MM.1S (cell line): Measurements from ENCODE around the gene BACH2.
"Not testable (repeated sequence)": the region's sequence is repeated elsewhere in the genome, so short reads cannot be mapped to it uniquely, and the experiment has no call there.

Source experiments
- DNase-seq: peaks from one replicate; pipeline ENCODE4 v3.0.0-alpha.2; 2015
- H2AFZ ChIP-seq: fragments of 300-600 bp; sonication (generic); 2 replicates; pipeline ENCODE4 v1.6.0; 2016; ENCODE audit warnings: antibody characterized with exemption, low read length
- H3F3A ChIP-seq: fragments of 300-600 bp; sonication (generic); 2 replicates; pipeline ENCODE4 v1.6.1; 2016; ENCODE audit warnings: mild to moderate bottlenecking, antibody characterized with exemption, low read length, moderate library complexity, mixed read lengths; ENCODE audit not compliant: insufficient read depth
- H3K27ac ChIP-seq: fragments of 300-600 bp; sonication (generic); 2 replicates; pipeline ENCODE4 v1.5.1; 2016; ENCODE audit warnings: mild to moderate bottlenecking, low read length
- H3K27me3 ChIP-seq: fragments of 300-600 bp; sonication (generic); replicated peaks from 2 replicates; pipeline ENCODE4 v1.6.0; 2016; ENCODE audit warnings: low read length; ENCODE audit not compliant: insufficient read depth
- H3K36me3 ChIP-seq: fragments of 300-600 bp; sonication (generic); replicated peaks from 2 replicates; pipeline ENCODE4 v1.6.1; 2016; ENCODE audit warnings: mild to moderate bottlenecking, low read length, mixed read lengths; ENCODE audit not compliant: insufficient read depth
- H3K4me1 ChIP-seq: fragments of 300-600 bp; sonication (generic); 2 replicates; pipeline ENCODE4 v1.6.1; 2016; ENCODE audit warnings: low read length, mixed read lengths
- H3K4me2 ChIP-seq: fragments of 300-600 bp; sonication (generic); 2 replicates; pipeline ENCODE4 v1.6.0; 2016; ENCODE audit warnings: low read depth, low read length
- H3K4me3 ChIP-seq: fragments of 300-600 bp; sonication (generic); 2 replicates; pipeline ENCODE4 v1.5.1; 2016; ENCODE audit warnings: low read length, mixed read lengths
- H3K79me2 ChIP-seq: fragments of 300-600 bp; sonication (generic); 2 replicates; pipeline ENCODE4 v1.6.1; 2016; ENCODE audit warnings: mixed run types, low read length, mixed read lengths
- H3K9ac ChIP-seq: fragments of 300-600 bp; sonication (generic); 2 replicates; pipeline ENCODE4 v1.6.1; 2016; ENCODE audit warnings: low read length, mixed read lengths
- H3K9me2 ChIP-seq: fragments of 300-600 bp; sonication (generic); replicated peaks from 2 replicates; pipeline ENCODE4 v1.6.1; 2016; ENCODE audit warnings: mild to moderate bottlenecking, low read length, mixed read lengths; ENCODE audit not compliant: insufficient read depth
- H3K9me3 ChIP-seq: fragments of 300-600 bp; sonication (generic); replicated peaks from 2 replicates; pipeline ENCODE4 v1.6.1; 2016; ENCODE audit warnings: mild to moderate bottlenecking, low read length, mixed read lengths; ENCODE audit not compliant: insufficient read depth
- H4K20me1 ChIP-seq: fragments of 300-600 bp; sonication (generic); 2 replicates; pipeline ENCODE4 v1.6.1; 2016; ENCODE audit warnings: mild to moderate bottlenecking, low read length, moderate library complexity, mixed read lengths; ENCODE audit not compliant: insufficient read depth
- CTCF ChIP-seq: fragments of 300-600 bp; sonication (generic); IDR thresholded peaks from 2 replicates; pipeline ENCODE4 v1.5.1; 2016; ENCODE audit warnings: antibody characterized with exemption, low read length, mixed read lengths
- EZH2 ChIP-seq: fragments of 300-600 bp; sonication (generic); optimal IDR thresholded peaks from 2 replicates; pipeline ENCODE3; 2017; ENCODE audit warnings: low read depth, mild to moderate bottlenecking, antibody characterized with exemption, low read length, mixed read lengths
- EZH2phosphoT487 ChIP-seq: fragments of 300-600 bp; sonication (generic); IDR thresholded peaks from 2 replicates; pipeline ENCODE4 v1.6.1; 2018; ENCODE audit warnings: antibody characterized with exemption, low read length

The BACH2 gene

DNA sequence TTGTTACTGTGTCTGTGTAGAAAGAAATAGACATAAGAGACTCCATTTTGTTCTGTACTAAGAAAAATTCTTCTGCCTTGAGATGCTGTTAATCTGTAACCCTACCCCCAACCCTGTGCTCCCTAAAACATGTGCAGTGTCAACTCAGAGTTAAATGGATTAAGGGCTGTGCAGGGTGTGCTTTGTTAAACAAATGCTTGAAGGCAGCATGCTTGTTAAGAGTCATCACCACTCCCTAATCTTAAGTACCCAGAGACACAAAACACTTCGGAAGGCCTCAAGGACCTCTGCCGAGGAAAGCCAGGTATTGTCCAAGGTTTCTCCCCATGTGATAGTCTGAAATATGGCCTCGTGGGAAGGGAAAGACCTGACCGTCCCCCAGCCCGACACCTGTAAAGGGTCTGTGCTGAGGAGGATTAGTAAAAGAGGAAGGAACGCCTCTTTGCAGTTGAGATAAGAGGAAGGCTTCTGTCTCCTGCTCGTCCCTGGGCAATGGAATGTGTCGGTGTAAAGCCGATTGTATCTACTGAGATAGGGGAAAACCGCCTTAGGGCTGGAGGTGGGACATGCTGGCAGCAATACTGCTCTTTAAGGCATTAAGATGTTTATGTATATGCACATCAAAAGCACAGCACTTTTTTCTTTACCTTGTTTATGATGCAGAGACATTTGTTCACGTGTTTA, 405.7 kb downstream of the BACH2 start:
- H3K27ac ChIP-seq, H3K79me2 ChIP-seq, H2AFZ ChIP-seq, H3K4me1 ChIP-seq, H3K9ac ChIP-seq, H3K4me3 ChIP-seq, H3K36me3 ChIP-seq, H3K27me3 ChIP-seq, DNase-seq, H3K9me2 ChIP-seq, H3K9me3 ChIP-seq, H3K4me2 ChIP-seq, H4K20me1 ChIP-seq, H3F3A ChIP-seq: not testable (repeated sequence)

DNA sequence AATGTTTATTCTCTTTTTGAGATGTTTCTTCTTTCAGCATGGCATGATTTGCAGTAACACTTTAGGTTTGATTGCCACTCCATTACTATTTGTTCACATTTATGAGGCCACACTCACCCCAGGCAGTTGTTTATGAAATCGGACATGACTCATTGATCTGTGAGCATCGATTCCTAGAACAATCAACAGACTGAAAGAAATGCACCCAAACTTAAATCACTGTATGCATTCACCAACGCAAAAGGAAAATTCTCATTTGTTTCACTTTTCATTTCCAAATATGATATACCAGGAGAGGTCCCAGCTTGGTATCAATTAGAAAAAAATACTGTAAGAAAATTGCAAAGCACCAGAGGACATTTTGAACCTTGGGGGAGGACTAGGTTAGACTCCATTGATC, 407.8 kb downstream of the BACH2 start:
- Histone ChIP-seq H3K27me3 (no peaks in the 10 kb centered on the region), H4K20me1 (no peaks in the 10 kb centered on the region), H3K4me3 (no peak overlapping the region), H3K9me3 (no peaks in the 10 kb centered on the region), H3K79me2 (no peaks in the 10 kb centered on the region), H3F3A (no peaks in the 10 kb centered on the region), H3K4me1 (no peaks in the 10 kb centered on the region), H3K9ac (no peak overlapping the region), H3K9me2 (no peaks in the 10 kb centered on the region), H3K36me3 (no peaks in the 10 kb centered on the region), H3K27ac (no peak overlapping the region), H2AFZ (no peak overlapping the region), H3K4me2 (no peak overlapping the region)
- TF ChIP-seq EZH2 (no peak), CTCF (no peak), EZH2phosphoT487 (no peak)
- no peak for DNase-seq

DNA sequence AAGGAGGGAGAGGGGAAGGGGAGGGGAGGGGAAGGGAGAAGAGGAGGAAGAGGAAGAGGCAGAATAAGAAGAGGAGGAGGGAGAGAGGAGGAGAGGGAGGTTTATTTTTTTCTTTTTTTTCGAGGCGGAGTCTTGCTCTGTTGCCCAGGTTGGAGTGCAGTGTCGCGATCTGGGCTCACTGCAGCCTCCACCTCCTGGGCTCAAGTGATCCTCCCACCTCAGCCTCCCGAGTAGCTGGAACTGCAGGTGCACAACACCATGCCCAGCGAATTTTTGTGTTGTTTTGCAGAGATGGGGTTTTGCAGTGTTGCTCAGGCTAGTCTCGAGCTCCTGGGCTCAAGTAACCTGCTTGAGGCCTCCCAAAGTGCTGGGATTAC, 408.5 kb downstream of the BACH2 start:
- Histone ChIP-seq H2AFZ (no peak overlapping the region), H3K9me3 (no peaks in the 10 kb centered on the region), H4K20me1 (no peaks in the 10 kb centered on the region), H3K9me2 (no peaks in the 10 kb centered on the region), H3K79me2 (no peaks in the 10 kb centered on the region), H3K27ac (no peak overlapping the region), H3K36me3 (no peaks in the 10 kb centered on the region), H3K27me3 (no peaks in the 10 kb centered on the region), H3K4me3 (no peak overlapping the region), H3K9ac (no peak overlapping the region), H3K4me1 (no peaks in the 10 kb centered on the region), H3K4me2 (no peak overlapping the region), H3F3A (no peaks in the 10 kb centered on the region)
- no peak for DNase-seq
- TF ChIP-seq CTCF (no peak), EZH2phosphoT487 (no peak), EZH2 (no peak)

DNA sequence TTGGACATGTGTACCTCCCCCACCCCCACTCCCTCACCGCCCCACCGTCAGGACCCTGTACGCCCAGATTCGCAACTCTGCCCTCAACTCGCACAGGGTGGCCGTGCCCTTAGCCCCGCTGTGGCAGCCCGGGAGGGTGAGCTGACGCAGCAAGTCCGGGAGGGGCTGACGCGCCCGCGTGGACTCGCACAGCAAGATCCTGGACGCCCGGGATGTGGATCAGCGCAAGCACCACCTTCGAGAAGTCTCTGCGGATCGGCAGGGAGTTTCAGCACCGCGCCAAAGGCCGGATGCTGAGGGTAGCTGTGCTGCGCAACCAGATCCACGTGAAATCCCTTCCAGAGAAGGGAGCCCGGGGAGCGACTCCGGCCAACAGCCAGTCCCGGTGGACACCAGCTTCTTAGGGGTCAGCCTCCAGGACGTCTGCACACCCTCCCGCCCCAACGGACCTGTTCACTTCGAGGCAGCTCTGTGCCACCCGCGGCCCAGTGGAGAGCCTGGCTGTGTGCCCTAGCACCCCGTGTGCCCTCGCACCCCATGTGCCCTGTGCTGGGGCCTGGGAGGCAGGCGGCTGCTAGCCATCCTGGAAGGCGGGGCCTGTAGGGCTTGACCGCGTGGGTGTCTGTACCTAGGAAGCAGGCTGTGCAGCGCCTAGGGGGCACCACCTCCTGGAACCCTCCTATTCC, 409.0 kb downstream of the BACH2 start:
- H3K27ac ChIP-seq = no peak overlapping the region
- no peak overlapping the region for H3K4me3 ChIP-seq
- H3K36me3 ChIP-seq = no peaks in the 10 kb centered on the region
- H3K79me2 ChIP-seq = no peaks in the 10 kb centered on the region
- H2AFZ ChIP-seq = no peak overlapping the region
- no peaks in the 10 kb centered on the region for H3F3A ChIP-seq
- H3K4me2 ChIP-seq = no peak overlapping the region
- no peaks in the 10 kb centered on the region for H3K4me1 ChIP-seq
- no peak overlapping the region for H3K9ac ChIP-seq
- no peaks in the 10 kb centered on the region for H3K9me3 ChIP-seq
- no peak for DNase-seq
- TF ChIP-seq EZH2 (no peak), EZH2phosphoT487 (no peak), CTCF (no peak)
- H3K9me2 ChIP-seq = no peaks in the 10 kb centered on the region
- no peaks in the 10 kb centered on the region for H3K27me3 ChIP-seq
- H4K20me1 ChIP-seq = no peaks in the 10 kb centered on the region
